ENCODE results near the gene PIEZO2. TPM values are rescaled to one million over a fixed set of nuclear protein-coding genes. Genes with fewer than 3 reads are reported as not detected.

The PIEZO2 gene
- polyA plus RNA-seq, 10 donors = 22.1 to 56.5 (median 46.2) TPM

DNA sequence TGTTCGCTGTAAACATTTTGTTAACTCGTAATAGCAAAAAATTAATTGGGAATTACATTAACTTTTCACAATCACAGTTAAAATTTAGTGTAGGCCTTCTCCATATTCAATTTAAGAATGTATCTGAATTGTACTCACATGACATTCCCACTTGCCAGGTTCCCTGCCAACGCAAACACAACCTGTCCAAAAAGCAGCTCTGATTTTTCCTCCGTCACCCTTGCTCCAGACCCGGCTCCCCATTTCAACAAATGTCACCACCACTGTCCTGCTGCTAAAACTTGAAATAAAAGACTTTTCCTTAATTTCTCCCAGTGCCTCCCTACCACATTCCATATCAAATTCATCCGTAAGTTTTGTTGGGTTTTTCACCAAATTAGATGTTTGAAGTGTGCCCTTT, 120.3 kb downstream of the PIEZO2 start:
- no peak for DNase-seq

GRCh38 chr18:11027862-11028261, 121.5 kb downstream of the PIEZO2 start:
- DNase-seq = no peak

- no peak for DNase-seq
Measured at GRCh38 chr18:11025671-11026070, 123.7 kb downstream of the PIEZO2 start.

GRCh38 chr18:11024928-11025669, 124.3 kb downstream of the PIEZO2 start:
- no peak for DNase-seq

- no peak for DNase-seq
Measured at GRCh38 chr18:11021477-11021876, 127.9 kb downstream of the PIEZO2 start.

- no peak for DNase-seq
Measured at GRCh38 chr18:11020877-11021414, 128.4 kb downstream of the PIEZO2 start.

GRCh38 chr18:11020161-11020853, 129.1 kb downstream of the PIEZO2 start:
- no peak for DNase-seq

GRCh38 chr18:11019295-11020105, 129.9 kb downstream of the PIEZO2 start:
- DNase-seq = no peak

DNA sequence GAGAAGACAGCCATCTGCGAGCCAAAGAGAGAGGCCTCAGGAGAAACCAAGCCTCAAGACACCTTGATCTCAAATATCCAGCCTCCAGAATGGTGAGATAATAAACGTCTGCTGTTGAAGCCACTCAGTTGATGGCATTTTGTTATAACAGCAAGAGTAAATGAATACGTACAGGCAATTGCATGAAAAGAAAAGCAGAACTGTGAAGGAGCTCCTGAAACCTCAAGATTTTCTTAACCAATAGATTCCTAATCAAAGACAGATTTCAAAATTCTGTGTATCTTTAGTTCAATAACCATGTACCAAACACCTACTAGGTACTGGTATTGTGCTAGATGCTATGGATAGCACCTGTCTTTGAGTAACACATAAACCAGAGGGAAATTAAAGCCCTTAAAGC, 139.5 kb downstream of the PIEZO2 start:
- DNase-seq = no peak

- DNase-seq = no peak
Measured at GRCh38 chr18:11009147-11009546, 140.2 kb downstream of the PIEZO2 start.

DNA sequence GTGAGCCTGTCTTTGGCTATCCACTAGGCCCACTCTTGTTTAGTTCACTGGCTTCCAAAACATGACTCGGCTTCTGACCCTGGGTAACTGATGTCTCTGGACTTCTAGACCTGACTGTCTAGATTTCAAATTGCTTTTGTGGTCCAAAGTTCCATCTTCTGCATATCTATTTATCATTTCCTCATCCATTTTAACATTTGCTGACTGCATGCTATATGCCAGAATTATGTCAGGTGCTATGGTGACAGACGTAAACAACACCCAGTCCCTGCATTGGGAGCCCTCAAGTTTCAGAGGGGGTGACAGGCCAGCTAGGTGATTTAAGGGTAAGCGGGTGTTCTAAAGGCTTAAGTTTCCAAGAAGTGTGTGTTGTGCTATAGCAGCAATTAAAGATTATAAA, 140.9 kb downstream of the PIEZO2 start:
- DNase-seq = peak in 1 of 3 donors; percentile 47

DNA sequence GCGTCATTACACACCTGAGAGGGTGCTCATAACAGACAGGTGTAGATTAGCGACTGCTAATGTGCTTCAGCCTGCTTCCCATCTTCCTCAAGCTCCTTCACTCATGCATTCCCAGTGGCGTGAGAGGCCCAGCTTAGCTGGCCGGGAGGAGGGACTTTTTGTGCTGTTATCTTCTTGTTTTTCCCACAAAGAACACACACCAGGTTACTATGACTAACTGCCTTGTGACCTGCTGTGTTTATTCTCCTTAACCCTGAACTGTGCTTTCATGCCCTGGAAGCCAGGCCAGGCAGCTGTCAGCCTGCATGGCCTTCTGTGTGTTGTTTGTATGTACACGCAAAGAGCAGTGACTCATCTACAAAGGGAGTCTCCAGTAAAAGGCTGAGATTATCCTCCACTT, 143.8 kb downstream of the PIEZO2 start:
- DNase-seq = peak in 2 of 3 donors; percentile 21 to 50

DNA sequence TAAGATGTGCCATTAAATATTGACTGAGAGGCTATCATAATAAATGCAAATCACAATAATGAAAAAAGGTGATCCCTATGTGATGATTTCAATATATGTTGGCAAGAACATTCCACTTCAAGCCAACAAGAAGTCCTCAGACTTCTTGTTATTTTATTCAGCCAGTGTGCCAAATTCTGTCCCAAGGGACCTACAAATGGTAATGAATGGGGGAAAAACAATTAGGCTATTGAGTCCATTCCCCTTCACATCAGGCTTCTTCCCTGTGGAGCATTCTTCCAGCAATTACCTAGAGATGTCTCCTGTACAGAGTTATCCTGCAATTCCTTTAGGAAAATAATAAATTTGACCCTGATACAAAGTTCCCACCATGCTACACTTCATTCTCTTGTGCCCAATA, 144.4 kb downstream of the PIEZO2 start:
- DNase-seq = no peak

DNA sequence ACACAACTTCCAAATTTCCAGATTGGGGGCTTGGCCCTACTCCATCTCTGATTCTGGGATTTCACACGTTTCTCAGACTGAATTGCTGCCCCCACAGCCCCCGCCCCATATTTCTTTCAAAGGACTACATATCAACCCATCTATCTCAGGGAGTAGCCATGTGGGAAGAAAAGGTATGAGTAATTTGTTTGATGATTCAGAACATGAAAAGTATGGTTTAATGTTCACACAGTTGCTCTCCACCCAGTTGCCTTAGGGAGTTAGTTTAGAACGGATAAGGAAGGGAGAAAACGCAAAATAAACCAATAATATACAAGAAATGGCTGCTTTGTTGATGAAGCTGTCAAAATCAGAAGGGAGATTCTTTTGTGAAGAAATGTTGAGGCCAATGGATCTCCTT, 145.1 kb downstream of the PIEZO2 start:
- no peak for DNase-seq

DNA sequence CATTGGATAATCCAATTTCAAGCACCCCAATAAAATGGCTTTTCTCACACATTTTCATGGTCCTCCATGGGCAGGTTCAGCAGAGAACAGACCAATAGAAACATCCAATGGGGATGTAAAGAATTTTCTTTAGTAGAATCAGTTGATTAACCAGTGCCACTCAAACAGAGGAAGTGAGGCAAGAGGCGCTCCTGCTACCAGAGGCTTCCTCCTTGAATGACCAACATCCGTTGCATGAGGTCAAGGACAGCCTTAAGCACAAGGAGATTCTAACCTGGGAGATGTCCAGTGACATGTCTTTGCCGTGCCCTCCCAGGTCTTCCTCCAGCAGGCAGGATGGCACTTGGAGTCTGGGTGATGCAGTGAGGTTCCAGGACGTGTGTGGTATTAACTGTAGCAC, 146.6 kb downstream of the PIEZO2 start:
- DNase-seq = no peak

DNA sequence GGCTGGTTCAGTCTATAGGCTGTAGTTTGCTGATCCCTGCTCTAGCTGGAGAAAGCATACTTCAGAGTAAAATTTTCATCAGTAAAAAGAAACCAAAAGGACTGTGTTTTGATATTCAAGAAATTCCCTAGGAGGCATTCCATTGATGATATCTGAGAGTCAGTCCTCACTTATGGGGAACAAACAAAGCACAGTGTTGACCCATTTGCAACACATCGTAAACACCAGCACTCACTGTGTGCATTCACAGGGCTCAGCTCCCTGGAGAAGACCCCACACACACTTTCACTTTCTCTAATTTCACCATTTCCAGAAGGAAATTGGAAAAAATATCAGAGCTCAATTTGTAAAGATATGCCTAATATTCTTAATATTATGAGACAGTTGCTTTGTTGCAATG, 147.1 kb downstream of the PIEZO2 start:
- DNase-seq = no peak

- DNase-seq = peak in 2 of 3 donors; percentile 61 to 71
Measured at GRCh38 chr18:11000071-11000470, 149.3 kb downstream of the PIEZO2 start.

- no peak for DNase-seq
Measured at GRCh38 chr18:10997885-10998284, 151.5 kb downstream of the PIEZO2 start.

DNA sequence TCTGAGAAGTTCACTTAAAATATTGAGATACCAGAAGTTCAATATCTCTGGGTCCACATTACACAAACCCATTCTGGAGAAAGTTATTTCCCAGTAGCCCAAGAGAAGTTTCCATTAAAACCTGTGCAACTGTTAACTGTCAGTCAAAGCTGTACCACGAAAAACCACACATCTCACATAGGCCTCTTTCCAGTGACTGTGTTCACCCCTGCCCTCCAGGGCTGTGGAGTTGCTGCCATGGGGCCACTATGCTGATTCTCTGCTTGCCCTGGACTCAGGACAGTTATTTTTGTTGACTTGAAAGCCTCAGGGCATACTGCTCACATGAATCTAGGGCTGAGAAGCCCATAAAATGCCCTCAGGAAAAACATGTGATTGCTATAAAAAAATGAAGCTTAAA, 153.8 kb downstream of the PIEZO2 start:
- DNase-seq = no peak

GRCh38 chr18:10989486-10989885, 159.9 kb downstream of the PIEZO2 start:
- DNase-seq = no peak

DNA sequence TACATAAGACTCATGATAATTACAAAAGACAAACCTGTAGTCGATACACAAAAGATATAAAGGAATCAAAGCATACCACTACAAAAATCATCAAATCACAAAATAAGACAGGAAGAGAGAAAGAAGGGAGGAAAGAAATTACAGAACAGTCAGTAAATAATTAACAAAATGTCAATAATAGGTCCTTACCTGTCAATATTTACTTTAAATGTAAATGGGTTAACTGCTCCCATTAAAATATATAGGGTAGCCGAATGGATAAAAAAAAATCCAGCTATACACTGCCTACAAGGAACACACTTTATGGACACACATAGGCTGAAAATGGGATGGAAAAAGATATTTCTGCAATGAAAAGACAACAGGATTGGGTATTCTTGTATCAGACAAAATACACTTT, 163.7 kb downstream of the PIEZO2 start:
- DNase-seq = no peak

- DNase-seq = no peak
Measured at GRCh38 chr18:10979411-10979810, 170.0 kb downstream of the PIEZO2 start.

All from muscle of back (tissue), 11 donors.